A375 (cell line): ENCODE results near the gene SMCO1. TPM values are rescaled to one million over a fixed set of nuclear protein-coding genes. Genes with fewer than 3 reads are reported as not detected.

ENCODE experiments used
- small RNA-seq: library from RNA; depleted of rRNA; stranded (forward); fragments of <200 nt; gene quantifications from one replicate; pipeline ENCODE3, GENCODE V24; 2014
- total RNA-seq: library from RNA; depleted of rRNA; stranded (reverse); fragments of >200 nt; shearing (Covaris generic); gene quantifications from 2 replicates; pipeline ENCODE4 v1.2.3, GENCODE V29; 2014; rRNA removed

SMCO1 gene
- total RNA-seq = not detected in 2 replicates

GRCh38 chr3:196514913-196515621 is at the start of gene SMCO1:
Gene SMCO1, minus strand, starts transcription at chr3:196515346. Its CDS starts 137 bp downstream, at chr3:196515209.

GRCh38 chr3:196503196-196504076 is 11.7 kb downstream of the SMCO1 start, which contains the start of gene RNF168:
Gene RNF168, minus strand, starts transcription at chr3:196503768. Its CDS starts 595 bp downstream, at chr3:196503173.

Small RNAs within 50 kb of the gene (small RNA-seq; reads per million reads assigned to genes)
- 0.29 reads per million for gene RPS29P3

Other genes with a start within 250 kb of the SMCO1 start
- 28.6 and 35.8 TPM in 2 replicates for gene PCYT1A, start 227.6 kb downstream of the SMCO1 start, total RNA-seq
- 1.7 and 9.2 TPM in 2 replicates for gene DYNLT2B, start 197.1 kb downstream of the SMCO1 start, total RNA-seq
- gene TM4SF19, start 177.0 kb downstream of the SMCO1 start, total RNA-seq = 5.4 and 5.5 TPM in 2 replicates
- 9.8 and 11.9 TPM in 2 replicates for gene UBXN7, start 82.9 kb downstream of the SMCO1 start, total RNA-seq
- 13.6 and 15.4 TPM in 2 replicates for gene RNF168, start 11.6 kb downstream of the SMCO1 start, total RNA-seq
- gene WDR53, start 53.2 kb upstream of the SMCO1 start, total RNA-seq = 10.2 and 14.0 TPM in 2 replicates
- gene FBXO45, start 53.3 kb upstream of the SMCO1 start, total RNA-seq = 10.9 and 11.1 TPM in 2 replicates
- gene NRROS, start 124.3 kb upstream of the SMCO1 start, total RNA-seq = 1.3 and 1.4 TPM in 2 replicates
- 0.64 and 1.2 TPM in 2 replicates for gene CEP19, start 196.9 kb upstream of the SMCO1 start, total RNA-seq
- 20.4 and 25.8 TPM in 2 replicates for gene PIGX, start 197.0 kb upstream of the SMCO1 start, total RNA-seq
- 24.3 and 26.5 TPM in 2 replicates for gene PAK2, start 224.5 kb upstream of the SMCO1 start, total RNA-seq